Ureter (tissue), 1 donor: Measurements from ENCODE around the gene CTBP1. TPM values are rescaled to one million over a fixed set of nuclear protein-coding genes. Genes with fewer than 3 reads are reported as not detected.

Source experiments
- DNase-seq: peaks from one replicate; pipeline ENCODE4 v3.0.0-alpha.2; 2020; ENCODE audit warnings: low spot score
- total RNA-seq: library from RNA; stranded (reverse); gene quantifications from one replicate; pipeline ENCODE4 v1.2.4, GENCODE V29; 2023
- donor health status: DM: yes; HTN: yes; CAD: no.

CTBP1 gene
- total RNA-seq, 1 donor from 2014 or later = 171 TPM

- no peak for DNase-seq
Observed at GRCh38 chr4:1175635-1176229, 73.2 kb downstream of the CTBP1 start.

DNA sequence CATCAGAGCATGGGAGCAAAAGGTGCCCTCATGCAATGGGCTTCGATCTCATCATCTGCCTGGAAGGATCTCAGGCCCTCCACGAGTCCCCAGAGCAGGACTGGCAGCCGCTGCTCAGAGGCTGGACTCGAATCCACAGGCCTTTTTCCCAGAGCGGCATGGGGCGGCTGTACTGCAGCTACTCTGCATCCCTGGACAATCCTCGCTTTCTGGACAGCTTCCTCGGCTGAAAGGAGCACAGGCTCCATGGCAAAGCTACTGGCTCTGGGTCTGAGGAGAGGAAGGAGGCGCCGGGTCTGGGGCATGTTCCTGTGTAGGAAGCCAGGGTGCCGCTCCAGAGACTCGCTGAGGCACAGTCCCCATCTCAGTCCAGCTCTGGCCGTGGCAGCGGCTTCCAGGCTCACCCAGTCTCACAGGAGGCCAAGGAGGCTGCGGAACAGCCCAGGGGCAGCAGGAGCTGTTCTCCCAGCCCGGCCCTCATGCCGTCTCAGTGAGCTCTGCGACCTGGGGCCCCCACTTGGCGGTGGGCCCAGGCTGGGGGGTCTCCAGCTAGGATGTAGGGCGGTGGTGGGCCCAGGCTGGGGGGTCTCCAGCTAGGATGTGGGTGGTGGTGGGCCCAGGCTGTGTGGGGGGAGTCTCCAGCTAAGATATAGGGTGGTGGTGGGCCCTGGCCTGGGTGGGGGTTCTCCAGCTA is 73.8 kb downstream of the CTBP1 start:
- no peak for DNase-seq

GRCh38 chr4:1172971-1173757 is 75.8 kb downstream of the CTBP1 start:
- no peak for DNase-seq

GRCh38 chr4:1172228-1172851 is 76.6 kb downstream of the CTBP1 start, which contains the start of gene SPON2:
Gene SPON2, minus strand, starts transcription at chr4:1172583.
- no peak for DNase-seq

DNA sequence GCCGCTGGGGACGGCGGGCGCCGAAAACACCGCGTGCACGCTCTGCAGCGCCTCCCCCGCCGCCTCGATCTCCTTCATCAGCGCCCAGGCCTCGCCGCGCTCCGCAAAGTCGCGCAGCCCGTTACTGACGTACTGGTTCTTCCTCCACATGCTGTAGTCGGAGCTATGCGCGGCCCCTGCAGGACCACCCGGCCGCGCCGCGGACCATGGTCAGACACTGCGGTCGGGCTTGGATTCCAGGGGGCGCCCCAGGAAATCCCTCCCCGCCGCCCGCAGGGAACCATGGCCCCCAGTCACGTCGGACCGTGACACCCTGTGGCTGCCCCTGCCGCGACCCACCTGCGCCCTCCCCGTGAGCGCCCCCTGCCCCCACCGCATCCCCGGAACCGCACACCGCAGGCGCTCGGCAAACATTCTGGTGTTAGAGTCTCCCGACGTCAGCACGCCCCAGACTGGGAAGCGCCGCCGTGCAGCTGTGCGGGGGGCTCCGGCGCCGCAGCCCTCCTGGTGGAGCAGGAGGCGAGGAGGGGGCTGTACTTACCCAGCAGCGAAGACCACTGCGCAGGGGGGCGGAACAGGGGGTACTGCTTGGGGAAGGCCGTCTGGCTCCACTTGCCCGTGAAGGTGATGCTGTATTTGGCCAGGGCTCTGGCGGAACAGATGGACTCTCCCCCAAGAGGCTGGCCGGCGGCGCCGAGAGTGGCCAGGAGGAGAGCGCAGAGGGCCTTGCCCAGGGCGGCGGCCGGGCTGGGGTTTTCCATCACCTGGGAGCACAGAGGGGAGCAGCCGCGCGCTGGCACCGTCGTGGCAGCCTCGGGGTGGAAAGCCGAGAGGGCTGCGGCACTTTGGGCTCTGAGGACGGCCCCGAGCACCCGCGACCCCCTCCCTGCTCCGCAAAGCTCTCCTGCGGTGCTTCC is 77.4 kb downstream of the CTBP1 start:
- no peak for DNase-seq

GRCh38 chr4:1170976-1171310 is 78.0 kb downstream of the CTBP1 start:
- no peak for DNase-seq

DNA sequence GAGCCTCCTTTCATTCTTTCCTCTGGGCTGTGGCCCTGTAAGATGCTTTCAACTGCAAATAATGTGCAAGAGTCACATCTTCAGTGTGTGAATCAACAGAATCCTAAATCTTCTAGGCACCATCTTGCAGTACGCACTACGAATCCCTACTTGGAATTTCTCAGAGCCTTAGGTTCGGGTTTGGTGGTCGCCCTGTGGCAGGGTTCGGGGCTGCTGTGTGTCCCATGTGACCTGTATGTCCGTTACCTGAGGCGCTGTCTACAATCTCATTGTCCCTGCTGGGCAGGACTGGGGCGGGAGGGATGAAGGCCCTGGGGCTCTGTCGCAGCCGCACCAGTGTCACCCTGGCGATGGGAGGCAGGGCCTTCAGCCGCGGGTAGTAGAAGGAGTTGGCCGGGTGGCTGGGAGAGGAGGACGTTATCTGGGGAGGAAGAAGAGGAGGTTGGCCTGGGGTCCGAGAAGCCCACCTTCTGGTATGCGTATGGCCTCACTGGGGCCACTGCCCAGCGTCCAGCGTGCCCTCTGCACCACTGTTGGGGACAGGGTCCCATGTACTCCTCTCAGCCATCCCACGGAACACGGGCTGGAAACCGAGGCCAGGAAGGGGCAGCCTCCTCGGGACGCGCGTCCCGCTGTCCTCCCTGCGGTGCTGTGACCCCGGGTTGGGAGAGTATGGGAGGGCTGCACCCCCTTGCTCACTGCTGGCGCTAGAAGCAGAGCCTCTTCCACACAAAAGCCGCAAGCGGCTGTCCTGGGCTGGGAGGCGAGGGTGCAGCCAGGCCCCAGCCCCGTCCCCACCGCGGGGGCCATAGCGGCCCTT is 78.6 kb downstream of the CTBP1 start:
- no peak for DNase-seq

GRCh38 chr4:1169691-1170096 is 79.2 kb downstream of the CTBP1 start:
- no peak for DNase-seq

- no peak for DNase-seq
Observed at GRCh38 chr4:1169171-1169671, 79.7 kb downstream of the CTBP1 start.

GRCh38 chr4:1168191-1169101 is 80.5 kb downstream of the CTBP1 start:
- DNase-seq = no peak

GRCh38 chr4:1167244-1167949 is 81.5 kb downstream of the CTBP1 start:
- peak; percentile 76 for DNase-seq

DNA sequence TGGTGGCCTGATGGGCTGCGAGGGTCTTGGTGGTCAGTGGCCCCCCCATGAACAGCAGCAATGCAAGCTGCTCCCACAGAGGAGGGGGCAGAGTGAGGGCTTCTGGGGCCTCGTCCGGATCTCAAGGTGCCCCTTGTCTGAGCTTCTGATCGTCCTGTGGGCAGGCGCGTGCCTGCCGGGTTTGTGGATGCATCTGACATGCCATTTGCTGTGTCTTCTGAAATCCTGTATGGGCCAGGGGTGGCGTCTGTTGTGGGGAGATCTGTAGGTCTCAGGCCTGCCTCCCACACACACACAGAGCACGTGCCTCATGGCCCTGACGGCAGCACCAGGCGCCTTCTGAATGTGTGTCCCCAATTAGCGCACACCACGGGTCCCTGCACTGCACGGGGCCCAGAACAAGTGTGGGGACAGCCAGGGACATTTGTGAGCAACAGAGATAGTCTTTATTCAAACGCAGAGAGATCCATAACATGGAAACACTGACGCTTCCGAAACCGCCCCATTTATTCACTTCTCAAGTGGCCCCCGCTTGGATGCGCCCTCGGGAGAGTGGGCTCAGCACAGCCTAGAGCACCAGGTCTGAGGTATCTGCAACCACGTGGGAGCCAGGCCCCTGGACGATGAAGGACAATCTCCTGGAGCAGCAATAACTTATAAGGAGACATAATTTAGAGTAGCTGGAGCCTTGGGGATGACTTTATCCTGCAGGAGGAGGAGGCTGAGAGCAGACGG is 82.3 kb downstream of the CTBP1 start:
- DNase-seq = no peak

DNA sequence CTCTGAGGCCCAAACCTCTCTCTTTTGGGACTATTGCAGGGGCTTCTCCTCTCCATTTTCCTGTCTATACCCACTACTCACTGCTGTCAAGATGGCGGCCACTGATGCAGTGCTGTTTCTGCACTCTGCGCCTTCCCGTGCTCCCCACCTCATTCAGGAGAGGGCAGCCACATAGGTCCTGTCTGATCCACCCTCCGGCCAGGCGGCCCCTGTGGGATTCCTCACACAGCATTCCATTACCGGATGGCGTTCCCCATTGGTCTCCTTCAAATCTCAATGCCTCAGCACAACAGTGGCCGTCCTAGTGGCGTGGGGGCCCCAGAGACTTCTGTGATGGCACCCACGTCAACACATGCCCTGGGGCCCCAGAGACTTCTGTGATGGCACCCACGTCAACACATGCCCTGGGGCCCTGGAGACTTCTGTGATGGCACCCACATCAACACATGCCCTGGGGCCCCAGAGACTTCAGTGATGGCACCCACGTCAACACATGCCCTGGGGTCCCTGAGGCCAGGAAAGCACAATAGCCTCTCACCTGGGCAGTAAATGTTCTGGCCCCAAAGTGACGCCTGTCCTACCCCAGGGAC is 83.9 kb downstream of the CTBP1 start:
- no peak for DNase-seq

DNA sequence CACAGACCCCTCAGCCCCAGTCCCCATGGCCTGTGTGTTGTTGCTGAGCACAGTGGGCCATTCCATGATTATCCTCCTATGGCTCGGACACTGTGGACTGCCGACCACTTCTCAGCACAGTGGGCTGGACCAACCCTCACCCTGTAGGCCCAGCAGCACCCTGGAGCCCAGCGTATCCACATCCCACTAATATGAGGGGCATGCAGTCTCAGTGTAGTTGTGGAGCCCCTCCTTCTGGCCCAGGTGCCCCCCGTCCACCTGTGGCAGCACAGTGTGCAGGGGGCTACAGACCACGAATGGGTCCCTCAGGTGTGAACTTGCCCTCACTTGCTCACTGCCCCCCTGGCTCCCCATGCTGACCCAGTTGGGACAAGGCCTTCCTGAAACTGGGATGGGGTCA is 84.5 kb downstream of the CTBP1 start:
- no peak for DNase-seq

- DNase-seq = no peak
Observed at GRCh38 chr4:1164040-1164439, 84.9 kb downstream of the CTBP1 start.
